ENCODE results near the gene SREK1IP1.

GRCh38 chr5:64685866-64686265, 82.6 kb downstream of the SREK1IP1 start:
- no peak for TF ChIP-seq BHLHE40 (IDR thresholded peaks at IDR 0.05; ENCODE audit: borderline replicate concordance)
- no peak for TF ChIP-seq HDGF (IDR thresholded peaks at IDR 0.05; ENCODE audit: borderline replicate concordance)
- no peak for TF ChIP-seq ELF4 (IDR thresholded peaks at IDR 0.05)
- TF ChIP-seq ZNF384 (IDR thresholded peaks at IDR 0.05): no peak
- TF ChIP-seq PKNOX1 (IDR thresholded peaks at IDR 0.05): no peak
- TF ChIP-seq NFRKB (IDR thresholded peaks at IDR 0.05): no peak
- no peak for TF ChIP-seq SUZ12 (IDR thresholded peaks at IDR 0.05)
- TF ChIP-seq CTBP1 (IDR thresholded peaks at IDR 0.05; ENCODE audit: borderline replicate concordance): no peak
- TF ChIP-seq FOXM1 (IDR thresholded peaks at IDR 0.05; ENCODE audit: borderline replicate concordance): no peak
- TF ChIP-seq FOXK2 (IDR thresholded peaks at IDR 0.05): no peak
- no peak for TF ChIP-seq L3MBTL2 (conservative IDR thresholded peaks at IDR 0.05)
- TF ChIP-seq FOXA1 (IDR thresholded peaks at IDR 0.05): no peak

Measured in HEK293T (cell line).